Fibroblast of villous mesenchyme (primary cell): ENCODE data around the gene OSM. TPM values are rescaled to one million over a fixed set of nuclear protein-coding genes. Genes with fewer than 3 reads are reported as not detected.

Source experiments
- DNase-seq: peaks from one replicate; pipeline ENCODE4 v3.0.0-alpha.2; 2010; ENCODE audit warnings: low read depth
- H3K4me3 ChIP-seq: 2 replicates; pipeline ENCODE4 v1.5.1; 2011; ENCODE audit warnings: low read depth, mild to moderate bottlenecking, low read length
- CTCF ChIP-seq: IDR thresholded peaks from 2 replicates; pipeline ENCODE4 v1.5.1; 2012; ENCODE audit warnings: low read depth, mild to moderate bottlenecking, low read length; ENCODE audit not compliant: insufficient read depth
- total RNA-seq: library from RNA; depleted of rRNA; stranded (reverse); fragments of >200 nt; gene quantifications from 2 replicates; pipeline ENCODE4 v1.2.3, GENCODE V29; 2012

Gene OSM
- total RNA-seq, 1 donor = 0.43 TPM

DNA sequence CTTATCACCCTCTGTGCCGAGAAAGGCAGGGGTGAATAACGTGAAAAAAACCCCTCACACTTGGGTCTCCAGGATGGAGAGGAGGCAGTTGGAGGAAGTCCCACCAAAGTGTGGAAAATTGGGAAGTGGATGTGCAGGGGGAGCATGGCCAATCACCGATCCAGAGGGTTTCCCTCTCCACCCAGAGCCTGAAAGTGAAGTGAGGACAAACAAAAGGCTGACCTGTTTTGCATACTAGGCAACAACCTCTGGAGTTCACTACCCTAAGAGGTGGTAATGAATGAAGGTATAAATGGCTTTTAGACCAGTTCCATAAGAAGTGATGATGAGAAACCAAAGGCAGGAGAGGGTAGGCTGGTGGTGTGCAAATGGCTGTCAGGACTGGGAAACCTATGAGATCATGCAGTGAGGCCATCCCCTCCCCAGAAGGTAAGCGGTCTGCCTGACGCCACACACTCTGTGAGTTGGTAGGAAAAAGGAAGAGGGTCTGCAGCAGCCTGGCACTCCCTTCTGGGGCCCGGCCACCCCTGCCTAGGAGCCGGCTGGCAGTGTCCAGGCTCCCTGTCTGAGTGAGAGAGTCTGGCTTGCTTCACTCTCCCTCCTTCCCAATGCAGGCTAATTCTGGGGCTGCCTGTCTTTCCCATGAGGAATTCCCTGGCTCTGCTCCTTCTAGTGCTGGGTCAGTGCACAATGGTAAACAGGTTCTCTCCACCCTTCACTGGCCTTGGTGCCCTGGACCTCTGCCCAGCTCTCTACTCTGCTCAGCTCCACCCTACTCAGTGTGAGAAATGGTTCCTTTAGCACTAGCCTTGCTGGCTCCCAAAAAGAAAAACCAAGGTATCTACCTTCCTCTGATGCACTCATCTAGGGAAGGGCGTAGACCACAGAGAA lies 44.5 kb upstream of the OSM start:
- H3K4me3 ChIP-seq = no peak overlapping the region
- TF ChIP-seq CTCF = no peak
- peak; percentile 87 for DNase-seq

DNA sequence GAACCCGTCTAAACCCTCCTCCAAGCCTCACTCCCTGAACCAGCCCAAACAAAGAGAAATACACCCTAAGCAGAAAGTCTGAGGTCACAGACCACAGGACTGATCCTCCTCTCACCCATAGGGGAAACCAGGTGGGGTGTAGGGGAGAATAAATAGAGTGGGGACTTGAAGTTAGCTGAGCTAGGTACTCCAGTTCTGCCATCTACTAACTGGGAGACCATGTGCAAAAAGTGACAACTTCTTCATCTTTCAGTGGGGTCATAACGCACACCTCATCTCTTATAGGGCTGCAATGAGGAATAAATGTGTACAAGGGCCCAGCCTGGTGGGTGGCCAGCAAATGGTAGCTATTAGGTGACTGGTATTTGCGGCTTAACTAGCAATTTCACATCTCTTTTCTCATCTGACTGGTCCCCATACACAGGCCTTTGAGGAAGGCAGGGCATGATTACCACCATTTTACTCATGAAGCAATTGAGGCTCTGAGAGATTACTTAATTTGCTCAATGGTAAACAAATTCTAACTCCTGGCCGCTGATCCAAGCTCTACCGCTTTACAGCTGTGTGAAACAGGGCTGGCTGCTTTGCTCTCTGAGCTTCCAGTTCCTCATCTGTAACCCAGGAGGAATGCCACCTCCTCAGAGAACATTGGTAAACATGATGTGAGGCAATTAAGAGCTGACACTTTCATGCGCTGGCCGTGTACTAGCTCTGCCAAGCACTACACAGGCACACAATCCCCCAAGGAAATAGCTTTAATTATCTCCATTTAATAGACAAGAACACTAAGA lies 43.5 kb upstream of the OSM start:
- DNase-seq = peak; percentile 98
- H3K4me3 ChIP-seq = no peak overlapping the region
- TF ChIP-seq CTCF = no peak

- no peak overlapping the region for H3K4me3 ChIP-seq
- no peak for TF ChIP-seq CTCF
- DNase-seq = peak; percentile 94
Observed at GRCh38 chr22:30308518-30309230, 42.0 kb upstream of the OSM start.

DNA sequence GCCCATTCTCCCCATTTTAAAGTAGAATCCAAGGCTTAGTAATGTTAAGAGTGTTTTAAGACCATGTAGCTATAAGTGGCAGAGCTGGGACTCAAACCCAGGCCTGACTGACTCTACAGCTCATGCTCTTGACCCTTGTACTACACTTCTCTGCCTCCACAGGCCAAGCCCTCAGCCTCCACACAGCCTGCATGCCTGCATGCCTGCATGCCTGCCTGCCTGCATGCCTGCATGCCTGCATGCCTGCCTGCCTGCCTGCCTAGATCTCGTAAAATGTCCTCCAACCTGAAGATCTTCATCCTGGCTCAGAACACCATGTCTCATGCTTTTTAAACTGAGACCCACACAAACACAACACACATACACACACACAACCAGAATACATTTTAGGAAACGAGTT lies 41.4 kb upstream of the OSM start:
- no peak for DNase-seq
- H3K4me3 ChIP-seq = no peak overlapping the region
- TF ChIP-seq CTCF = no peak

- H3K4me3 ChIP-seq = no peak overlapping the region
- no peak for TF ChIP-seq CTCF
- DNase-seq = no peak
Observed at GRCh38 chr22:30307041-30307574, 40.5 kb upstream of the OSM start.

DNA sequence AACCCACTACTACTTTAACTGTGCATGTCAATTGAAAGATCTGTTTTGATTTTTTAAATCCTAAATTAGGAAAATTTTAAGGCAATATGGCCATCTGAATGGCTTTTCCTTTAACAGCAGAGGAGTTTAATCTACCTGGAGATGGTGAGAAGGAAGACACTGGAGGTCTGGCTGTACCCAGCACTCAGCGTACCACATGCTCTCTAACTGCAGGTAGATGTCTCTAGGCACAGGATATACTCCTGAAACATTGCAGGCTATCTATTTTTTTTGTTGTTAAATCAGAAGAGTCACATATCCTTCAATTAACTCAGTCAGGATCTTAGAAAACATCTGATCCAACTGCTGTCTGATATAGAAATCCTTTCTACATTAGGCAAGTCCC lies 40.0 kb upstream of the OSM start:
- no peak for DNase-seq
- no peak for TF ChIP-seq CTCF
- H3K4me3 ChIP-seq = no peak overlapping the region
